ENCODE measurements around the gene TMPRSS5. TPM values are rescaled to one million over a fixed set of nuclear protein-coding genes. Genes with fewer than 3 reads are reported as not detected.
A peak's percentile ranks its signal among the peaks of the same experiment; 100 is the strongest.

TMPRSS5 gene
- total RNA-seq (2013; cell fraction: nucleolus; rRNA removed), result 0.50 and 0.54 TPM in 2 replicates
- total RNA-seq (2014; rRNA removed) (0.27 and 0.85 TPM in 2 replicates), total RNA-seq (2014; rRNA removed; fragmentation: Illumina TruSeq; extraction: Trizol) (0.14 and 0.36 TPM in 2 replicates), total RNA-seq (2021) (0.33 and 0.37 TPM in 2 replicates), polyA plus RNA-seq (2011; rRNA removed) (0.09 and 0.18 TPM in 2 replicates), polyA plus RNA-seq (2014; fragmentation: Illumina TruSeq; extraction: Trizol) (0.34 TPM in 1 of 2 replicates, not detected in the other), polyA plus RNA-seq (2014; fragmentation: Nextera tagmentation; extraction: Ambion mirVana) (under 1 TPM in 1 of 2 experiments, not detected in 1; 0.05 TPM), polyA plus RNA-seq (2014; rRNA removed) (0.41 and 0.83 TPM in 2 replicates), polyA plus RNA-seq (2016; fragmentation: Nextera tagmentation; extraction: Ambion mirVana) (under 1 TPM in 1 of 2 experiments, not detected in 1; 0.27 TPM), polyA minus RNA-seq (2011; rRNA and poly(A)+ RNA removed) (0.31 TPM in 1 of 2 replicates, not detected in the other), Bru-seq, nascent RNA (percentile 45 among the genes with signal in this experiment), BruChase-seq, experiment 1, labeled RNA remaining after a 6-hour chase (percentile 52 among the genes with signal in this experiment), BruChase-seq, experiment 2, labeled RNA remaining after a 2-hour chase (percentile 55 among the genes with signal in this experiment)
- polyA plus RNA-seq (2011; ENCODE audit: low read depth), result 0.24 TPM
- 0.28 and 0.33 TPM in 2 replicates for polyA plus RNA-seq (2011; cell fraction: cytosol; rRNA removed)
- polyA plus RNA-seq (2011; cell fraction: nucleus; rRNA removed), result 2.1 and 3.0 TPM in 2 replicates
- 0.22 and 0.27 TPM in 2 replicates for polyA plus RNA-seq (2012)
- not detected in 2 replicates for polyA minus RNA-seq (2011; cell fraction: cytosol; rRNA and poly(A)+ RNA removed)
- 0.60 and 1.1 TPM in 2 replicates for polyA minus RNA-seq (2011; cell fraction: nucleus; rRNA and poly(A)+ RNA removed)
- long read RNA-seq, experiment 1, result 0 reads
- long read RNA-seq, experiment 2, result 0 reads

DNA sequence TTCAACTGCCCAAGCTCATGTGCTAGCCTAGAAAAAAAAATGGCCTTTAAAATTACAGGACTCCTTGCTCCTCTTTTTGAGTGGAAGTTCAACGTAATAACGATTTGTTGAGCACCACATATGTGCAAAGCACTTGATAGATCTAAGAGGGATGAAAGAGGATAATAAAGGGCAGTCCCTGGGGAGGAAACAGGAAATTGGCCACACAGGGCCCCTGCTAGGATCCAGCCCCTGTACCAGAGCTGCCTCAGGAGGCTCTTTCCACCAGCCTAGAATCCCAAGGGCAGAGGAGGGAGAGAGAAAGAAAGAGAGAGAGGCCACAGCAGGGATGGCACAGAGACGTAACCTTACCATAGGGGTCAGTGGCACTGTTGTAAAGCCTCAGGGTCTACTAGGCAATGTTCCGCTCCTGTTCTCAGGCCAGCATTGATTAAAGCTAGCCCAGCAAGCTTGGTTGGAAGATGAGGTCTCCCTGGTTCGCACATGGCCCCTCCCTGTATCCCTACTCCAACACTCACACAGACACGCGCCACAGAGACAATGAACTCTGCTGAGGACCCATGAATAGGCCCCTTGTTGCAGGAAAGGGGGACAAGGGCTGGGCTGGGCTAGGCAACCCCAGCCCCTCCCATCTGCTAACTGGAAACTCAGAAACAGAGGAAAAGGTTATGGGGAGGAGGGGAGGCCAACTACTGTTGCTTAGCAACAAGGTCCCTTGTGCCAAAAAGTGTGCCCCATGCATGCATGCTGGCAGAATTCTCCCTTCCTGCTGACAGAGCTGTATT is at the start of gene TMPRSS5:
Gene TMPRSS5, minus strand, starts transcription at position 438 of the 785 bp plus-strand sequence. Its CDS starts 84 bp downstream, at position 354.
- WGBS (ENCODE audit: insufficient coverage, insufficient replicate concordance, low lambda C conversion rate, missing lambda C conversion rate), result 74% methylated on average over 7 of the region's 7 CpGs
- no TSS peak for BruUV-seq (replicated peaks)
- H3K27ac ChIP-seq (ENCODE audit: control insufficient read depth, insufficient read depth), result no peak within 1 kb of the TSS
- in situ Hi-C loops (cut with MboI) (no loop called here), intact Hi-C loops (cut with micrococcal nuclease; ENCODE audit: unreplicated experiment) (no loop called here)
- no peak within 1 kb of the TSS for H3K9ac ChIP-seq (ENCODE audit: control insufficient read depth, insufficient read depth, low read length)
- DNase-seq (ENCODE audit: low read depth, low spot score) (no peak), FAIRE-seq (no peak), ATAC-seq (no peak)
- H3K36me3 ChIP-seq (ENCODE audit: control insufficient read depth in 2 of 2, insufficient read depth in 2 of 2, low read length in 1 of 2), result no peaks in the 10 kb centered on the region
- H3K79me2 ChIP-seq (ENCODE audit: control insufficient read depth, insufficient read depth, low read length), result no peaks in the 10 kb centered on the region
- H2AFZ ChIP-seq (ENCODE audit: control insufficient read depth, low read depth, low read length), result no peak within 1 kb of the TSS
- H4K20me1 ChIP-seq (ENCODE audit: control insufficient read depth, insufficient read depth), result no peaks in the 10 kb centered on the region
- no peak within 1 kb of the TSS for H3K4me3 ChIP-seq
- no peaks in the 10 kb centered on the region; the same call in 2 of the 3 replicates for H3K9me3 ChIP-seq (replicated peaks; ENCODE audit: control insufficient read depth, insufficient read depth, low read length)
- ChIA-PET RAD21 (ENCODE audit: unreplicated experiment) (no interaction called here), SMC1A (ENCODE audit: uncharacterized antibody, unreplicated experiment) (no interaction called here), POLR2A (no interaction called here), CTCF (no interaction called here)
- no peak within 1 kb of the TSS for H3K4me2 ChIP-seq (ENCODE audit: control insufficient read depth, insufficient read depth)
- no peaks in the 10 kb centered on the region for H3K4me1 ChIP-seq (ENCODE audit: control insufficient read depth, insufficient read depth, low read length)
- TF ChIP-seq POLR2AphosphoS2 (IDR thresholded peaks at IDR 0.05; ENCODE audit: low read depth, low read length) (no peak), FOS (IDR thresholded peaks at IDR 0.05; ENCODE audit: borderline replicate concordance, extremely low read depth, insufficient read length) (no peak), ATF7 (IDR thresholded peaks at IDR 0.05; ENCODE audit: low read depth) (no peak)
- H3K27me3 ChIP-seq (replicated peaks in 1 of 2; ENCODE audit: control insufficient read depth in 2 of 2, insufficient read depth in 2 of 2, low read length in 1 of 2), result no peaks in the 10 kb centered on the region

All from GM12878 (cell line).